Measurements from ENCODE around the gene RDH5. TPM values are rescaled to one million over a fixed set of nuclear protein-coding genes. Genes with fewer than 3 reads are reported as not detected.

Gene RDH5
- total RNA-seq, 1 donor from 2014 or later = 3.6 TPM

DNA sequence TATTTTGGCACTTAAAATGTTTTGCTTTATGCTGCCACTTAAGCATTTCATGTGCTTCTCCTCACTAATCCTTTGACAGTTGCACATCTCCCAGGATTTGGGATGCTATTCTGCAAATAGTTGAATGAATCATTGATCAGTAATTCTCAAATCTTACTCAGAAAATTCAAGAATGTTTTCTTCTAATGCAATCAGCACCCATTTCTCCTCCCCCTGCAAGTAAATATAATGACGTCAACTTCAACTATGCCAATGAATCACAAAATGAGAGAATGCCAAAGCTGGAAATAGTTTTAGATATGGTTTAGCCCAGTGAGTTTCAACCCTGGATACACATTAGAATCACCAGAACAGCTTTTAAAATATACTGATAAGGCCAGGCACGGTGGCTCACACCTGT is 6.5 kb upstream of the RDH5 start:
- H3K36me3 ChIP-seq (ENCODE audit: control insufficient read depth, insufficient read depth, low read length) = no peaks in the 10 kb centered on the region
- H3K4me3 ChIP-seq (ENCODE audit: low read depth, low read length) = no peak overlapping the region
- TF ChIP-seq, protein P1, sequence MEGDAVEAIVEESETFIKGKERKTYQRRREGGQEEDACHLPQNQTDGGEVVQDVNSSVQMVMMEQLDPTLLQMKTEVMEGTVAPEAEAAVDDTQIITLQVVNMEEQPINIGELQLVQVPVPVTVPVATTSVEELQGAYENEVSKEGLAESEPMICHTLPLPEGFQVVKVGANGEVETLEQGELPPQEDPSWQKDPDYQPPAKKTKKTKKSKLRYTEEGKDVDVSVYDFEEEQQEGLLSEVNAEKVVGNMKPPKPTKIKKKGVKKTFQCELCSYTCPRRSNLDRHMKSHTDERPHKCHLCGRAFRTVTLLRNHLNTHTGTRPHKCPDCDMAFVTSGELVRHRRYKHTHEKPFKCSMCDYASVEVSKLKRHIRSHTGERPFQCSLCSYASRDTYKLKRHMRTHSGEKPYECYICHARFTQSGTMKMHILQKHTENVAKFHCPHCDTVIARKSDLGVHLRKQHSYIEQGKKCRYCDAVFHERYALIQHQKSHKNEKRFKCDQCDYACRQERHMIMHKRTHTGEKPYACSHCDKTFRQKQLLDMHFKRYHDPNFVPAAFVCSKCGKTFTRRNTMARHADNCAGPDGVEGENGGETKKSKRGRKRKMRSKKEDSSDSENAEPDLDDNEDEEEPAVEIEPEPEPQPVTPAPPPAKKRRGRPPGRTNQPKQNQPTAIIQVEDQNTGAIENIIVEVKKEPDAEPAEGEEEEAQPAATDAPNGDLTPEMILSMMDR (IDR thresholded peaks at IDR 0.05; ENCODE audit: insufficient read depth, low read length, poor library complexity, severe bottlenecking) = no peak
- DNase-seq (ENCODE audit: low read depth) = no peak
- peaks cover 4% of the 10 kb centered on the region for H3K27me3 ChIP-seq (ENCODE audit: control insufficient read depth, insufficient read depth, low read length)

DNA sequence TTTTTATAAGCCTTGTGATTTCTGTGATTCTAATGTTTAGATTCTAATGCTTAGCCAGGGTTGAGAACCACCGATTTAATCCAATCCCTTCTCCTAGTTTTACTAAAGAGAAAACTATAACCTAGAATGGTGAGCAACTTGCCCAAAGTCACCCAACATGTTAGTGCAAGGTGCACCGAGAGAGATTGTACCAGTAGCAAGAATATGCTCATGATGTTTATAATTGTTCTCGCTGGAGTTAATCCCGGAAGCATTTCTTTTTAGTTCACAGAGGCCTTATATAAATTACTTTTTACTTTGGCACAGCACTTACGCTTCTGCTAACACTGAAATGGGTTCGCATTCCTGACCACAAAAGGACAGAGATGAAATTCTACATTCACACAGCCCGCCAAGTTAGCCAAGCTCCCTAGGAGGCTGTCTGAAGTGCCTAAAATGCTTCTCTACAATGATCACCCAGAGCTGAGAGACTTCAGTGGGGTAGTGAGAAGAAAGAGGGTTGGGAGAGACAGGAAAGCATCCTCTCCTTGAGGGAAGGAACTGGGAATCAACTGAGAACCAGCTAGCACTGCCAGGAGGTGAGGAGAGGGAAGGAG is 4.9 kb upstream of the RDH5 start:
- TF ChIP-seq, protein P1 (IDR thresholded peaks at IDR 0.05; ENCODE audit: insufficient read depth, low read length, poor library complexity, severe bottlenecking) = no peak
- Histone ChIP-seq H3K27me3 (ENCODE audit: control insufficient read depth, insufficient read depth, low read length) (no peaks in the 10 kb centered on the region), H3K4me3 (ENCODE audit: low read depth, low read length) (peak overlapping the region; percentile 61), H3K36me3 (ENCODE audit: control insufficient read depth, insufficient read depth, low read length) (no peaks in the 10 kb centered on the region)
- no peak for DNase-seq (ENCODE audit: low read depth)

DNA sequence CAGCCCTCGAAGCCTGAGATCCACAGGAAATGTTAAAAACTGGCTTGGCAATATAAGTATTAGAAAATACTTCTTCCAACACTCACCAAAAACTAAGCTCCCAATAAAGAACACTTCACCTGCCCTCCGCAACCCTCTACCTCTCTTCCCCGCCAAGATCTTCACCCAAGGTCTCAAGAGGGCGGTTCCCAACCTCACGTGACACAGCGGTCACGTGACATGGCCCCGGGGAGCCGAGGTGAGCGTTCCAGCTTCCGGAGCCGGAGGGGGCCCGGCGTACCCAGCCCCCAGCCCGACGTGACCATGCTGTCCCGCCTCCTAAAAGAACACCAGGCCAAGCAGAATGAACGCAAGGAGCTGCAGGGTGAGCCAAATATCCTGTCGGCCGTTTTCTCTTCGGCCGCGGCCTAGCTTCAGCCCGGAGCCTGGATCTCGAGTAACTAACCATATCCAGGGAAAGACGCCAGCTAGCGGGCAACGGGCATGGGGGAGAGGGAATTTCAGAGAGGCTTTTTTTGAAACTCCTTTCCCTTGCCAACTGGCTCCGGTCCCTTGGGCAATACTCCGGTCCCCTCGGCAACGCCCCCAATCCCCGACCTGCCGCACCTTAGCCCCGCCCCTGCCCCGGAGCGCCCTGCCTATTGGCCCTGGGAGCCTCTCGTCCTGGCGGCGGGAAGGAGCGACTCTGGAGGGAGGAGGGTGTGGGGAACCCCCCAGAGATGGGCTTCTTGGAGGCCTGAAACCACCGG is 4.2 kb upstream of the RDH5 start, which contains the start of gene BLOC1S1:
Gene BLOC1S1 (plus strand): TSS at position 214 of the 749 bp plus-strand sequence. CDS start 6 bp downstream, at position 220.
- H3K36me3 ChIP-seq (ENCODE audit: control insufficient read depth, insufficient read depth, low read length) = no peaks in the 10 kb centered on the region

DNA sequence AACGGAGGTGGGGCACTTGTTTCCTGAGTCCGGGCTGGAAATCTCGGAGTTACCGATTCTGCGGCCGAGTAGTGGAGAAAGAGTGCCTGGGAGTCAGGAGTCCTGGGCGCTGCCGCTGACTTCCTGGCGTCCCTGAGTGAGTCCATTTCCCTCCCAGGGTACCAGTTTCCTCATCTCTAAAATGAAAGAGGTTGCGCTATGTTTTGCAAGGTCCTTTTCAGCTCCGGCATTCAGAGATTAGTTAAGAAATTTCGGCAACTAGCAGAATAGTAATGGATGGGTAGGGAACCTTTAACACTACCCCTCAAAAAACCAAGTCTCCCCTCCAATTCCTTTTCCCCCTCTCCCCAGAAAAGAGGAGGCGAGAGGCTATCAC is 3.6 kb upstream of the RDH5 start:
- Histone ChIP-seq H3K4me3 (ENCODE audit: low read depth, low read length) (peak overlapping the region; percentile 61), H3K27me3 (ENCODE audit: control insufficient read depth, insufficient read depth, low read length) (no peaks in the 10 kb centered on the region), H3K36me3 (ENCODE audit: control insufficient read depth, insufficient read depth, low read length) (no peaks in the 10 kb centered on the region)
- no peak for DNase-seq (ENCODE audit: low read depth)
- TF ChIP-seq, protein P1 (IDR thresholded peaks at IDR 0.05; ENCODE audit: insufficient read depth, low read length, poor library complexity, severe bottlenecking) = no peak

More for the DNA sequence above, 4.2 kb upstream of the RDH5 start, which contains the start of gene BLOC1S1:
- DNase-seq (ENCODE audit: low read depth) = no peak
- H3K27me3 ChIP-seq (ENCODE audit: control insufficient read depth, insufficient read depth, low read length) = no peaks in the 10 kb centered on the region
- TF ChIP-seq, protein P1 (IDR thresholded peaks at IDR 0.05; ENCODE audit: insufficient read depth, low read length, poor library complexity, severe bottlenecking) = no peak
- peak within 1 kb of the TSS; percentile 61 for H3K4me3 ChIP-seq (ENCODE audit: low read depth, low read length)

DNA sequence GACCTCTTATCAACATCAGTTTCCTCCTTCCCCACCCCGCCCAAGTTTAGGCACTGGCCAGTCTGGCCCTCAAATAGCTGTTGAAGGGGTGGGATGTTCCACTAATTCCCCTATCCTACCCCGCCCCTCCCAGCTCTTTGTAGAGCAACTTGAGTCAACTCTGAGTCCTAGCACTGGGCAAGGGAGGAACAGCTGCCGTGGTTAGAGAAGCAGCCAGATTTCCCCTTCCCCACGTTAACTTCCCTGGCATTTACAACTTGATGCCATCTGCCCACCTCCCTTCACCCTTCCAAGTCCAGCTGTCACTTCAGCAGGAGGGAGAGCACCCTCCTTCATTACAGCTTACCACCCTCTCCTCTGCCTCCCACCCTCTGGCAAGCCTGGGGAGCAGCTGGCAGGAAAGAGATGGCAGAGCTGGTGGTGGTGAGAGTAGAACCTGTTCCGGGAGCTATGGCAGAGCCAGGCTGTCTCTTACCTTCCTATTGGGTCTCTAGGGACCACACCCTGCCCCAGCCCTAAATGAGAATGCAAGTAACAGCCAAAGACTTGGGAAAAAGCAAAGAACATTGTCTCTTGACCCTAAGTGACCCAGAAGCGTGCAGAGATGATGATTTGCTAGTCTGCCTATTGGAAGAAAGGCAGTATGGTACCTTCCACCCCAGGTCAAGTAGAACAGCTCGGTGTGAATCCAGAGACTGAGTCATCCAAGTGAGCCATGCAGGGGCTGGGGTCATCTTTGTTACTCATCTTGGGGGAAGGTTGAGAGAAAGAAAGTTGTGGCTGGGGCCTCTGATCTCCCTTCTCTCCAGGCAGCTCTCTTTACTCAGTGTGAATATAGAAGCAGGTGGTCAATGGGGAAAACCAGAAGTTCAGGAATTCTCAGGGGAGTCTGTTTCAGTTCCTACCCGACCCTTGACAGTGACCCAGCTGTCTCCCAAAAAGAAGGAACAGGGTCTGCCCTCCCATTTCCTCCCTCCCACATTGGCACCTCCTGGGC is 2.9 kb upstream of the RDH5 start:
- TF ChIP-seq, protein P1 (IDR thresholded peaks at IDR 0.05; ENCODE audit: insufficient read depth, low read length, poor library complexity, severe bottlenecking) = no peak
- DNase-seq (ENCODE audit: low read depth) = no peak
- peak overlapping the region; percentile 61 for H3K4me3 ChIP-seq (ENCODE audit: low read depth, low read length)
- no peaks in the 10 kb centered on the region for H3K36me3 ChIP-seq (ENCODE audit: control insufficient read depth, insufficient read depth, low read length)
- no peaks in the 10 kb centered on the region for H3K27me3 ChIP-seq (ENCODE audit: control insufficient read depth, insufficient read depth, low read length)

Data from kidney epithelial cell (primary cell).